Central memory CD8-positive, alpha-beta T cell (primary cell): ENCODE data around the gene CEP63.
"Not testable (repeated sequence)": the region's sequence is repeated elsewhere in the genome, so short reads cannot be mapped to it uniquely, and the experiment has no call there.

ENCODE experiments used
- ATAC-seq: fragments of 150-1000 bp; cut with Tn5 transposase; replicated peaks from 2 replicates; pipeline ENCODE4 v1.10.0; 2022; ENCODE audit warnings: mild to moderate bottlenecking, moderate FRiP score, moderate number of reproducible peaks; ENCODE audit not compliant: poor library complexity, severe bottlenecking; ENCODE audit errors: extremely low read depth
- DNase-seq, 2 donors: peaks; one replicate each; pipeline ENCODE4 v3.0.0; 2021; ENCODE audit warnings: low spot score in 2 of 2
- H3K27ac Mint-ChIP-seq: one replicate; pipeline ENCODE4 v1.8.0; 2022; ENCODE audit warnings: low read depth, mild to moderate bottlenecking, moderate library complexity, mixed read lengths
- H3K27me3 Mint-ChIP-seq: one replicate; pipeline ENCODE4 v1.8.0; 2022; ENCODE audit warnings: mixed read lengths
- H3K36me3 Mint-ChIP-seq: one replicate; pipeline ENCODE4 v1.8.0; 2022; ENCODE audit warnings: mild to moderate bottlenecking, moderate library complexity, mixed read lengths; ENCODE audit not compliant: insufficient read depth
- H3K4me1 Mint-ChIP-seq: one replicate; pipeline ENCODE4 v1.8.0; 2022; ENCODE audit warnings: mixed read lengths
- H3K4me3 Mint-ChIP-seq: one replicate; pipeline ENCODE4 v1.8.0; 2022; ENCODE audit warnings: mild to moderate bottlenecking, moderate library complexity, mixed read lengths
- H3K9me3 Mint-ChIP-seq: one replicate; pipeline ENCODE4 v1.8.0; 2022; ENCODE audit warnings: mixed read lengths

The CEP63 gene

DNA sequence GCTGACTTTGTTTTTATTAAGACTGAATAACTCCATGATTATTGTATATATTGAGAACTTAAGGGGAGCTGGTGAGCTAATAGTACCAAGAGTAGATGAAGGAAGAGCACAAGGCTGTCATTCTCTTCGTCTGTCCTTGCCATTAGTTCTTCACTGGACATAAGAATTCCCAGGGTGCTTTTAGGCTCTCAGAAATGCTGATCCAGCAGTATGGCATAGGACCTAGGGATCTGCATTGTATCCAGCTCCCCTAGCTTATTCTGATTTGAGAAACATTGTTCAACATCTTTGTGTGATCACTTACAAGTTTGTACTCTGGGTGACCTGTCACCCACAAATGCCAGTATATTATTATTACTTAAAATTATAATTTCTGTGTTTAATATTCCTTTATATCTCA lies 47.6 kb downstream of the CEP63 start:
- Mint-ChIP-seq H3K9me3 (no peaks in the 10 kb centered on the region), H3K36me3 (peaks cover 15% of the 10 kb centered on the region), H3K4me1 (peaks cover 3% of the 10 kb centered on the region), H3K4me3 (no peak overlapping the region), H3K27me3 (no peaks in the 10 kb centered on the region), H3K27ac (no peak overlapping the region)
- DNase-seq, result no peak
- no peak for ATAC-seq

DNA sequence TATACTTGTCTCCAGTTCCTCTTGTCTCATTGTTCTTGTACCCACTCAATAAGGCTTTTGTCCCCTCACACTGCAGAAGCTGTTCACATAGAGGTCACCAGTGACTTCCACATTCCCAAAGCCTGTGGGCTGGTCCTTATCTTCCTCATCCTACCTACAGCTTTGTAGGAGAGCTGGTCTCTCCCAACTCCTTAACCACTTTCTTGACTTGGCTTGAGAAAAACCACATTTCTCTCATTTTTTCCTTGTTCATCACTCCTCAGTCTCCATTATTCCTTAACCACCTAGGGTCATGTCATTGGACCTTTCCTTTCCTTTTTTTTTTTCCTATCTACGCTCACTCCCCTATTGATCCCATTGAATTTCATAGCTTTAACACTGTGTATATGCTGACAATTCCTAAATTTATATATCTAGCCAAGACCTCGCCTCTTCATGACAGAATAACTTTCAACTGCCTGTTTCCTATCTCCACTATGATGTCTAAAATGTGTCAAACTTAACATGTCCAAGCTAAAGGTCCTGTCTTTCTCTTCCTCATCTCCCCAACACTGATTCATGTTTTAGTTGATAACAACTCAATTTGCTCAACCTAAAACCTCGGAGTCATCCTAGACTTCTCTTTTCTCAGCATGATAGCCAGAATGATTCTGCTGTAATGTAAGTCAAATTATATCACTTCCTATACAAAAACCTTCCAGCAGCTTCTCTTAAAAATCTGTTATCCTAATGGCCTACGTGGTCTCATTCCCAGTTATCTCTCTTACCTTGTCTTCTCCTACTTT lies 49.5 kb downstream of the CEP63 start:
- no peaks in the 10 kb centered on the region for H3K27me3 Mint-ChIP-seq
- H3K4me3 Mint-ChIP-seq, result no peak overlapping the region
- no peaks in the 10 kb centered on the region for H3K9me3 Mint-ChIP-seq
- DNase-seq, result no peak
- no peak for ATAC-seq
- H3K36me3 Mint-ChIP-seq, result peaks cover 19% of the 10 kb centered on the region
- no peak overlapping the region for H3K27ac Mint-ChIP-seq
- no peaks in the 10 kb centered on the region for H3K4me1 Mint-ChIP-seq

GRCh38 chr3:134536781-134537180 lies 50.9 kb downstream of the CEP63 start:
- H3K4me1 Mint-ChIP-seq, result no peaks in the 10 kb centered on the region
- peaks cover 17% of the 10 kb centered on the region for H3K36me3 Mint-ChIP-seq
- H3K27me3 Mint-ChIP-seq, result no peaks in the 10 kb centered on the region
- ATAC-seq (no peak), DNase-seq (no peak)
- H3K27ac Mint-ChIP-seq, result no peak overlapping the region
- no peaks in the 10 kb centered on the region for H3K9me3 Mint-ChIP-seq
- no peak overlapping the region for H3K4me3 Mint-ChIP-seq

DNA sequence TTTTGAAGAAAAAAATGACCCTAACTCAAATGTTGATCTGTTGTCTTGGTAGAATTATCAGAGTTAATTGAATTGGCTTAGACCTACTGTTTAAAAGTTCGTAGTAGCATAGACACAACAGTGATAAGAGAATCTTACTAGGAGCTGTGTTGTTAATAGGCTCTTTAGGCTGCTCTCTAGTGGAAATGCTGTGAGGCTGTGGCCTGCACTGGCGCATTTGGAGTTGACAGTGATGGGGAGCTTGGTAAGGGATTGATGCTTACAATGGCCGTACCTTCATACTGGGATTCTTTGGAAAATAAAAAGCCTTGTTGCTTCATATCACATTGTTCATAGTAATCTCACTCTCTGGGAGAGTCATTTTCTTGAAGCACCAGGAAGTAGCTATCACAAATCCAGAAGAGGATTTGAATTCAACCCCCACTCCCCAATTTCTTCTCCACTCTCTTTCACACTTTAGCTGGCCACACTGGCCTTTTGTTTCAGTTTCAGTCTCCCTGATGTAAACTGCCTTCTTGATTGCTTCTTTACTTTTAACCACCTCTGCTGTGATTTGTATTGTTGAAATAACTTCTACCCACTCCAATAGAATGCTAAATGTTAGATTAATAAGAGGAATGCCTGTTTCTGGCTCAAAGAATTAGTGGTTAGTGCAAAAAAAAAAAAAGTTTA lies 56.6 kb downstream of the CEP63 start:
- DNase-seq, result no peak
- no peak for ATAC-seq
- H3K36me3 Mint-ChIP-seq, result peaks cover 34% of the 10 kb centered on the region
- H3K4me3 Mint-ChIP-seq, result no peak overlapping the region
- H3K27ac Mint-ChIP-seq, result no peak overlapping the region
- H3K4me1 Mint-ChIP-seq, result no peaks in the 10 kb centered on the region
- H3K27me3 Mint-ChIP-seq, result no peaks in the 10 kb centered on the region
- H3K9me3 Mint-ChIP-seq, result no peaks in the 10 kb centered on the region

DNA sequence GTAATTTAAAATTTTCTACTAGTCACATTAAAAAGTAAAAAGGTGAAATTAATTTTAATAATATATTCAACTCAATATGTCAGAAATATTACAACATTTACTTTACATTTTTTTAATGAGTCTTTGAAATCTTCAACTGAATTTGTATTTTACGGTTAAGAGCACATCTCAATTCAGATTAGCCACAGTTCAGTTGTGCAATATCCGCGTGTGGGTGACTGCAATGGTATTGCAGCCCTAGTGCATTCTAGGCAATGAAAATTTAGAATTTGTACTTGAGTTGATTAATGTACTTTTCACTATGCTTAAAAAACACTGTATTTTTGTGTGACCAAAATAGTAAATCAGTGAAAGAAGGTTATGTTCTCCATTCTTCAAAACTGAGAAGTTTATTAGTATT lies 57.3 kb downstream of the CEP63 start:
- ATAC-seq (no peak), DNase-seq (no peak)

DNA sequence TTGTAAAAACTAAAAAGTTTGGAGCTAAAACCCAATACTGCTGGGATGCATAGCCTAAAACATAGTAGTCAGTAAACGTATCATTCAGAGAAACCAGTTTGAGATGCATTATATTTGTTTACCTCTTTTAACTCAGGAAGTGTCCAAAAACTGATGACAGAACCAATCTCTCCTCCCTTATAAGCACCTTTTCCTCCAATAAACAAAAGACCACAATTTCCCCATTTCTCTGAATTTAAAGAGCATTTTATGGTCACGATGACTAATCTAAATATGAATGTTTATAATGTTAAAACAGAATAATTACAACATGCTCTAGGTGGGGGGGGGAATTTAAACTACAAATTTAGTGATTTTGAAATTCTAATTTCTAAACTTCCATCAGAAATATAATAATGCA lies 58.5 kb downstream of the CEP63 start:
- Mint-ChIP-seq H3K4me1 (no peaks in the 10 kb centered on the region), H3K9me3 (no peaks in the 10 kb centered on the region), H3K27me3 (no peaks in the 10 kb centered on the region), H3K36me3 (peaks cover 38% of the 10 kb centered on the region), H3K4me3 (no peak overlapping the region), H3K27ac (peak overlapping the region; percentile 62)
- ATAC-seq (no peak), DNase-seq (no peak)

More for the DNA sequence above, 57.3 kb downstream of the CEP63 start:
- peaks cover 34% of the 10 kb centered on the region for H3K36me3 Mint-ChIP-seq
- no peaks in the 10 kb centered on the region for H3K4me1 Mint-ChIP-seq
- no peak overlapping the region for H3K4me3 Mint-ChIP-seq
- no peaks in the 10 kb centered on the region for H3K27me3 Mint-ChIP-seq
- H3K27ac Mint-ChIP-seq, result no peak overlapping the region
- no peaks in the 10 kb centered on the region for H3K9me3 Mint-ChIP-seq

GRCh38 chr3:134544783-134545182 lies 58.9 kb downstream of the CEP63 start:
- not testable (repeated sequence) for H3K4me1 Mint-ChIP-seq, H3K27me3 Mint-ChIP-seq, H3K9me3 Mint-ChIP-seq, H3K4me3 Mint-ChIP-seq, ATAC-seq, DNase-seq, H3K27ac Mint-ChIP-seq
- H3K36me3 Mint-ChIP-seq, result peaks cover 38% of the 10 kb centered on the region

- Mint-ChIP-seq H3K9me3 (no peaks in the 10 kb centered on the region), H3K36me3 (peaks cover 43% of the 10 kb centered on the region), H3K4me1 (no peaks in the 10 kb centered on the region), H3K4me3 (no peak overlapping the region), H3K27me3 (no peaks in the 10 kb centered on the region), H3K27ac (no peak overlapping the region)
- ATAC-seq, result no peak
- no peak for DNase-seq
These were observed 60.0 kb downstream of the CEP63 start for GRCh38 chr3:134545818-134546217.

GRCh38 chr3:134552784-134553183 lies 66.9 kb downstream of the CEP63 start:
- DNase-seq, result no peak
- Mint-ChIP-seq H3K27ac (no peak overlapping the region), H3K4me3 (no peak overlapping the region)

GRCh38 chr3:134559591-134559990 lies 73.7 kb downstream of the CEP63 start:
- no peak overlapping the region for H3K4me3 Mint-ChIP-seq
- peaks cover 6% of the 10 kb centered on the region for H3K4me1 Mint-ChIP-seq
- no peak overlapping the region for H3K27ac Mint-ChIP-seq
- no peak for ATAC-seq
- H3K27me3 Mint-ChIP-seq, result no peaks in the 10 kb centered on the region
- H3K36me3 Mint-ChIP-seq, result peaks cover 10% of the 10 kb centered on the region
- no peak for DNase-seq
- H3K9me3 Mint-ChIP-seq, result no peaks in the 10 kb centered on the region

More at GRCh38 chr3:134552784-134553183, 66.9 kb downstream of the CEP63 start:
- Mint-ChIP-seq H3K27me3 (no peaks in the 10 kb centered on the region), H3K9me3 (no peaks in the 10 kb centered on the region), H3K4me1 (no peaks in the 10 kb centered on the region), H3K36me3 (peaks cover 31% of the 10 kb centered on the region)
- ATAC-seq, result no peak

DNA sequence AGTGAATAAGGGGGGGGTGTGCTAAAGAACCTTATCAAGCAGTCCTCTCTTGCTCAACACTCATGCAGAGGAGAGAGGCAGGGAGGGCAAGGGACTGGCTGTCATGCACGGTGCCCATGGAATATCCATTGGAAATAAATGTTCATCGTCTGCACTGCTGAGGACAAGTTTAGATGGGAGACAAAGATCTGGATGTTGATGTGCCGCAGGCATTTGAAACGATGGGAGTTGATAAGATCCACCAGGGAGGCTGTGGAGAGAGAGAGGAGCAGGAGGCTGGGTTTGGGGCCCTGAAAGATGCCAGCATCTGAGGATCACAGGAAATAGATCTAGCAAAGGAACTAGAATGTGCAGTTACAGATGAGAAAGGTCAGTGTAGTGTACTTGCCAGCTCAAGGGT lies 76.2 kb downstream of the CEP63 start:
- Mint-ChIP-seq H3K9me3 (no peaks in the 10 kb centered on the region), H3K36me3 (peaks cover 10% of the 10 kb centered on the region), H3K4me1 (peaks cover 6% of the 10 kb centered on the region), H3K4me3 (no peak overlapping the region), H3K27me3 (no peaks in the 10 kb centered on the region), H3K27ac (no peak overlapping the region)
- no peak for DNase-seq
- no peak for ATAC-seq

GRCh38 chr3:134563601-134564000 lies 77.7 kb downstream of the CEP63 start:
- H3K27ac Mint-ChIP-seq, result no peak overlapping the region
- H3K4me1 Mint-ChIP-seq, result peaks cover 6% of the 10 kb centered on the region
- no peaks in the 10 kb centered on the region for H3K27me3 Mint-ChIP-seq
- no peak for DNase-seq
- H3K36me3 Mint-ChIP-seq, result peaks cover 9% of the 10 kb centered on the region
- peaks cover 2% of the 10 kb centered on the region for H3K9me3 Mint-ChIP-seq
- no peak overlapping the region for H3K4me3 Mint-ChIP-seq
- ATAC-seq, result no peak

- H3K36me3 Mint-ChIP-seq, result peaks cover 7% of the 10 kb centered on the region
- H3K27me3 Mint-ChIP-seq, result no peaks in the 10 kb centered on the region
- no peak overlapping the region for H3K4me3 Mint-ChIP-seq
- DNase-seq (no peak), ATAC-seq (no peak)
- H3K27ac Mint-ChIP-seq, result no peak overlapping the region
- peaks cover 9% of the 10 kb centered on the region for H3K9me3 Mint-ChIP-seq
- peaks cover 6% of the 10 kb centered on the region for H3K4me1 Mint-ChIP-seq
These were observed 79.1 kb downstream of the CEP63 start for GRCh38 chr3:134564991-134565390.
